SU-DHL-6 (cell line): Measurements from ENCODE around the gene CALN1.

Source experiments
- CTCF ChIP-seq: fragments of 200-600 bp; sonication (generic); IDR thresholded peaks from one replicate; pipeline ENCODE4 v1.5.1; 2017; ENCODE audit warnings: antibody characterized with exemption, mild to moderate bottlenecking, low read length, moderate library complexity; ENCODE audit not compliant: insufficient read depth, poor library complexity, severe bottlenecking
- EZH2phosphoT487 ChIP-seq: fragments of 200-600 bp; sonication (generic), shearing (Covaris generic); conservative IDR thresholded peaks from 2 replicates; pipeline ENCODE4 v1.6.1; 2018; ENCODE audit warnings: mild to moderate bottlenecking, antibody characterized with exemption, low read length, moderate library complexity, mixed read lengths

DNA sequence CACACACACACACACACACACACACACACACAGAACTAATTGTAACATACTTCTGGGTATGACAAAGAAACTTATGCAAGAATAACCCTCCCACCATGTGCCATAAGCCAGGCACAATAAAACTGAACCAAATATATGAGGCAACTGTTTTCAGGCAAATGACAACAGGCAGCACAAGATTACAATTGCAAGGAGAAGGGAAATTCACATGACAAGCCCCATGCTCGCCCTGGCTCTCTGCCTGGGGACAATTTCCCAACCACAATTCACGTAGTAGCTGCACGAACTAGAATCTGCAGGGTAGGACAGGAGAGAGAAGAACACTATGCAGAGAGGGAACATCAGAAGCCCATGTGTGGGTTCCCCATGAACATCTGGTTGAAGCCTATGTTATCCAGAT, 143.3 kb downstream of the CALN1 start:
- TF ChIP-seq CTCF (no peak), EZH2phosphoT487 (no peak)
